Mesendoderm (in vitro differentiated cells): ENCODE measurements around the gene AQP2.

Experiments
- DNase-seq: peaks from one replicate; pipeline ENCODE4 v3.0.0; 2013
- H2AK5ac ChIP-seq: 2 replicates; pipeline ENCODE4 v1.6.1; 2013; ENCODE audit warnings: low read length, inconsistent platforms
- H2BK120ac ChIP-seq: 2 replicates; pipeline ENCODE4 v1.6.1; 2013; ENCODE audit warnings: low read depth, mild to moderate bottlenecking, low read length, moderate library complexity, mixed read lengths
- H2BK15ac ChIP-seq: replicated peaks from 2 replicates; pipeline ENCODE4 v1.6.1; 2013; ENCODE audit warnings: low read depth, mild to moderate bottlenecking, moderate library complexity
- H2BK5ac ChIP-seq: 2 replicates; pipeline ENCODE4 v1.6.1; 2013; ENCODE audit warnings: low read length, inconsistent platforms
- H3K18ac ChIP-seq: 2 replicates; pipeline ENCODE4 v1.6.1; 2013; ENCODE audit warnings: mild to moderate bottlenecking, low read length, mixed read lengths
- H3K23ac ChIP-seq: one replicate; pipeline ENCODE4 v1.6.1; 2013; ENCODE audit warnings: low read length
- H3K27ac ChIP-seq: 2 replicates; pipeline ENCODE4 v1.5.1; 2013; ENCODE audit warnings: low read depth, mild to moderate bottlenecking, inconsistent platforms, low read length, moderate library complexity
- H3K27me3 ChIP-seq: 2 replicates; pipeline ENCODE4 v1.6.1; 2013; ENCODE audit warnings: low read length, control low read depth, mild to moderate bottlenecking, inconsistent platforms; ENCODE audit not compliant: insufficient read depth, poor library complexity
- H3K36me3 ChIP-seq: 2 replicates; pipeline ENCODE4 v1.6.1; 2013; ENCODE audit warnings: low read length, inconsistent platforms; ENCODE audit not compliant: control insufficient read depth, insufficient read depth
- H3K4ac ChIP-seq: one replicate; pipeline ENCODE4 v1.6.1; 2013; ENCODE audit warnings: low read depth, mild to moderate bottlenecking, low read length, moderate library complexity
- H3K4me1 ChIP-seq: 2 replicates; pipeline ENCODE4 v1.6.1; 2013; ENCODE audit warnings: low read depth, low read length, inconsistent platforms; ENCODE audit not compliant: control insufficient read depth
- H3K4me2 ChIP-seq: 2 replicates; pipeline ENCODE4 v1.6.1; 2013; ENCODE audit warnings: low read length
- H3K4me3 ChIP-seq: 2 replicates; pipeline ENCODE4 v1.5.1; 2013; ENCODE audit warnings: mild to moderate bottlenecking, low read length
- H3K56ac ChIP-seq: one replicate; pipeline ENCODE4 v1.6.1; 2013; ENCODE audit warnings: low read length
- H3K79me1 ChIP-seq: 2 replicates; pipeline ENCODE4 v1.6.1; 2013; ENCODE audit warnings: low read length, inconsistent platforms
- H3K79me2 ChIP-seq: 2 replicates; pipeline ENCODE4 v1.6.1; 2013; ENCODE audit warnings: mild to moderate bottlenecking, low read length; ENCODE audit not compliant: control insufficient read depth, insufficient read depth
- H3K9ac ChIP-seq: 2 replicates; pipeline ENCODE4 v1.6.1; 2013; ENCODE audit warnings: low read length, inconsistent platforms
- H4K5ac ChIP-seq: one replicate; pipeline ENCODE4 v1.6.1; 2013; ENCODE audit warnings: low read length
- H4K8ac ChIP-seq: one replicate; pipeline ENCODE4 v1.6.1; 2013; ENCODE audit warnings: low read depth, mild to moderate bottlenecking, control low read depth, low read length, moderate library complexity
- whole genome bisulfite sequencing: extraction: QIAGEN DNeasy Blood & Tissue Kit; methylation state at CpG from one replicate; pipeline ENCODE4 v1.1.7; 2013; ENCODE audit warnings: low lambda C conversion rate, missing lambda C conversion rate; ENCODE audit not compliant: insufficient coverage; ENCODE audit errors: extremely low coverage; 5-methylcytosine and 5-hydroxymethylcytosine counted together

AQP2 gene

GRCh38 chr12:49944718-49945117, 5.8 kb upstream of the AQP2 start:
- no CpG with 5 or more reads among the region's 3 CpGs for WGBS
- no peak overlapping the region for H3K27ac ChIP-seq
- H2AK5ac ChIP-seq: no peak overlapping the region
- no peak overlapping the region for H3K23ac ChIP-seq
- no peak for DNase-seq
- H2BK120ac ChIP-seq: no peak overlapping the region
- no peaks in the 10 kb centered on the region for H3K27me3 ChIP-seq
- H2BK15ac ChIP-seq: no peak overlapping the region
- no peaks in the 10 kb centered on the region for H3K36me3 ChIP-seq
- H3K4me2 ChIP-seq: no peak overlapping the region
- no peak overlapping the region for H3K4me3 ChIP-seq
- H4K8ac ChIP-seq: no peak overlapping the region
- no peak overlapping the region for H3K56ac ChIP-seq
- no peak overlapping the region for H2BK5ac ChIP-seq
- no peak overlapping the region for H3K18ac ChIP-seq
- H4K5ac ChIP-seq: no peak overlapping the region
- no peak overlapping the region for H3K4ac ChIP-seq
- H3K4me1 ChIP-seq: no peaks in the 10 kb centered on the region
- no peaks in the 10 kb centered on the region for H3K79me1 ChIP-seq
- H3K9ac ChIP-seq: no peak overlapping the region
- H3K79me2 ChIP-seq: no peaks in the 10 kb centered on the region

GRCh38 chr12:49945394-49946080, 5.0 kb upstream of the AQP2 start:
- H3K18ac ChIP-seq: no peak overlapping the region
- no peak overlapping the region for H4K8ac ChIP-seq
- peak overlapping the region; percentile 16 for H3K4me2 ChIP-seq
- no peak overlapping the region for H4K5ac ChIP-seq
- H3K27me3 ChIP-seq: no peaks in the 10 kb centered on the region
- no CpG with 5 or more reads among the region's 28 CpGs for WGBS
- H3K4me1 ChIP-seq: no peaks in the 10 kb centered on the region
- H3K79me2 ChIP-seq: no peaks in the 10 kb centered on the region
- no peak overlapping the region for H2BK5ac ChIP-seq
- no peak overlapping the region for H3K4ac ChIP-seq
- no peak overlapping the region for H3K27ac ChIP-seq
- peak overlapping the region; percentile 22 for H3K56ac ChIP-seq
- H3K23ac ChIP-seq: no peak overlapping the region
- DNase-seq: peak; percentile 82
- no peak overlapping the region for H3K4me3 ChIP-seq
- no peaks in the 10 kb centered on the region for H3K36me3 ChIP-seq
- H3K79me1 ChIP-seq: no peaks in the 10 kb centered on the region
- H2AK5ac ChIP-seq: no peak overlapping the region
- peak overlapping the region; percentile 15 for H3K9ac ChIP-seq
- no peak overlapping the region for H2BK15ac ChIP-seq
- H2BK120ac ChIP-seq: no peak overlapping the region

- no peaks in the 10 kb centered on the region for H3K79me2 ChIP-seq
- H3K27me3 ChIP-seq: no peaks in the 10 kb centered on the region
- H3K27ac ChIP-seq: no peak overlapping the region
- no CpG with 5 or more reads among the region's 9 CpGs for WGBS
- no peak overlapping the region for H2BK5ac ChIP-seq
- peak overlapping the region; percentile 22 for H3K56ac ChIP-seq
- H2BK15ac ChIP-seq: no peak overlapping the region
- no peak overlapping the region for H3K4me3 ChIP-seq
- no peak for DNase-seq
- H3K4me2 ChIP-seq: no peak overlapping the region
- no peaks in the 10 kb centered on the region for H3K4me1 ChIP-seq
- no peak overlapping the region for H3K4ac ChIP-seq
- H2BK120ac ChIP-seq: no peak overlapping the region
- no peak overlapping the region for H3K23ac ChIP-seq
- peak overlapping the region; percentile 15 for H3K9ac ChIP-seq
- no peaks in the 10 kb centered on the region for H3K79me1 ChIP-seq
- no peak overlapping the region for H4K5ac ChIP-seq
- H3K18ac ChIP-seq: no peak overlapping the region
- H3K36me3 ChIP-seq: no peaks in the 10 kb centered on the region
- no peak overlapping the region for H4K8ac ChIP-seq
- no peak overlapping the region for H2AK5ac ChIP-seq
Measured at GRCh38 chr12:49946086-49946485, 4.5 kb upstream of the AQP2 start.

- Histone ChIP-seq H2BK120ac (no peak overlapping the region), H3K79me2 (no peaks in the 10 kb centered on the region), H3K27ac (no peak overlapping the region), H3K4me1 (no peaks in the 10 kb centered on the region), H2BK15ac (no peak overlapping the region), H3K27me3 (no peaks in the 10 kb centered on the region), H3K4me3 (no peak overlapping the region), H3K4me2 (no peak overlapping the region), H4K8ac (no peak overlapping the region), H2AK5ac (no peak overlapping the region), H3K4ac (no peak overlapping the region), H3K18ac (no peak overlapping the region), H3K56ac (no peak overlapping the region), H2BK5ac (no peak overlapping the region), H3K36me3 (no peaks in the 10 kb centered on the region), H3K79me1 (no peaks in the 10 kb centered on the region), H3K9ac (no peak overlapping the region), H4K5ac (no peak overlapping the region), H3K23ac (no peak overlapping the region)
- no CpG with 5 or more reads among the region's 3 CpGs for WGBS
- no peak for DNase-seq
Measured at GRCh38 chr12:49946497-49946896, 4.0 kb upstream of the AQP2 start.

- Histone ChIP-seq H3K4ac (no peak overlapping the region), H3K9ac (no peak overlapping the region), H3K18ac (no peak overlapping the region), H3K79me1 (no peaks in the 10 kb centered on the region), H3K4me2 (no peak overlapping the region), H2BK5ac (no peak overlapping the region), H2BK120ac (no peak overlapping the region), H2BK15ac (no peak overlapping the region), H3K27ac (no peak overlapping the region), H3K56ac (no peak overlapping the region), H4K5ac (no peak overlapping the region), H2AK5ac (no peak overlapping the region), H3K4me3 (no peak overlapping the region), H3K27me3 (no peaks in the 10 kb centered on the region), H4K8ac (no peak overlapping the region), H3K4me1 (no peaks in the 10 kb centered on the region), H3K79me2 (no peaks in the 10 kb centered on the region), H3K36me3 (no peaks in the 10 kb centered on the region), H3K23ac (no peak overlapping the region)
- no peak for DNase-seq
- no CpG with 5 or more reads among the region's 7 CpGs for WGBS
Measured at GRCh38 chr12:49947593-49948226, 2.8 kb upstream of the AQP2 start.
